Fibroblast of the aortic adventitia (primary cell): Measurements from ENCODE around the gene ABLIM1. TPM values are rescaled to one million over a fixed set of nuclear protein-coding genes. Genes with fewer than 3 reads are reported as not detected.

Experiments used
- DNase-seq: peaks from one replicate; pipeline ENCODE4 v3.0.0-alpha.2; 2010; ENCODE audit warnings: low read depth
- H3K4me3 ChIP-seq: 2 replicates; pipeline ENCODE4 v1.5.1; 2011; ENCODE audit warnings: low read depth, mild to moderate bottlenecking, control low read depth, low read length, moderate library complexity
- total RNA-seq: library from RNA; depleted of rRNA; stranded (reverse); fragments of >200 nt; gene quantifications from 2 replicates; pipeline ENCODE4 v1.2.3, GENCODE V29; 2012; ENCODE audit warnings: low replicate concordance
- TF ChIP-seq, protein P1 (sequence below): IDR thresholded peaks from 2 replicates; pipeline ENCODE4 v1.5.1; 2011; ENCODE audit warnings: mild to moderate bottlenecking, low read length, control low read depth, inconsistent platforms; ENCODE audit not compliant: insufficient read depth

The ABLIM1 gene
- total RNA-seq, 1 donor = 36.1 TPM

DNA sequence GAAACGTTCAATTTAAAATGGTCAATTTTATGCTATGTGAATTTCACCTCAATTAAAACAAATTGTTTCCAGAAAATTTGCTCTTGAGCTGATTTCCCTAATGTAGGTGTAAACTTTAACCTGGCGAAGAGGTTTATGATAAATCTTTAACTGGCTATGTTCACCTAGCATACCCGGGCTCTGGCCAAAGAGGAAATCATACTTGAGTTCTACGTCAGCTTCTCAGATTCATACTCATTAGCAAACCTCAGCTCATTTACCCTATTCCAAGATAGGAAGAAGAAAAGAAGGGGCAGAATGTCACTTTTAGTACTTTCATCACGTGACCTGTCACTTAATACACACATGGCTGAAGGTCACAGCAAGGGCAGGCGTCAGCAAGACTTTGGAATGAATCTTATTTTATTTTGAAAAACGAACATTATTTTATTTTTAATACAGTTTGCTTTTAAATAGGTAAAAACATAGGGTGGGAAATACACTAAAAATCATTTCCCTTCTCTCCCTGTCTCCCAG is 97.0 kb downstream of the ABLIM1 start:
- DNase-seq = no peak
- TF ChIP-seq, protein P1, sequence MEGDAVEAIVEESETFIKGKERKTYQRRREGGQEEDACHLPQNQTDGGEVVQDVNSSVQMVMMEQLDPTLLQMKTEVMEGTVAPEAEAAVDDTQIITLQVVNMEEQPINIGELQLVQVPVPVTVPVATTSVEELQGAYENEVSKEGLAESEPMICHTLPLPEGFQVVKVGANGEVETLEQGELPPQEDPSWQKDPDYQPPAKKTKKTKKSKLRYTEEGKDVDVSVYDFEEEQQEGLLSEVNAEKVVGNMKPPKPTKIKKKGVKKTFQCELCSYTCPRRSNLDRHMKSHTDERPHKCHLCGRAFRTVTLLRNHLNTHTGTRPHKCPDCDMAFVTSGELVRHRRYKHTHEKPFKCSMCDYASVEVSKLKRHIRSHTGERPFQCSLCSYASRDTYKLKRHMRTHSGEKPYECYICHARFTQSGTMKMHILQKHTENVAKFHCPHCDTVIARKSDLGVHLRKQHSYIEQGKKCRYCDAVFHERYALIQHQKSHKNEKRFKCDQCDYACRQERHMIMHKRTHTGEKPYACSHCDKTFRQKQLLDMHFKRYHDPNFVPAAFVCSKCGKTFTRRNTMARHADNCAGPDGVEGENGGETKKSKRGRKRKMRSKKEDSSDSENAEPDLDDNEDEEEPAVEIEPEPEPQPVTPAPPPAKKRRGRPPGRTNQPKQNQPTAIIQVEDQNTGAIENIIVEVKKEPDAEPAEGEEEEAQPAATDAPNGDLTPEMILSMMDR = no peak
- H3K4me3 ChIP-seq = no peak overlapping the region

DNA sequence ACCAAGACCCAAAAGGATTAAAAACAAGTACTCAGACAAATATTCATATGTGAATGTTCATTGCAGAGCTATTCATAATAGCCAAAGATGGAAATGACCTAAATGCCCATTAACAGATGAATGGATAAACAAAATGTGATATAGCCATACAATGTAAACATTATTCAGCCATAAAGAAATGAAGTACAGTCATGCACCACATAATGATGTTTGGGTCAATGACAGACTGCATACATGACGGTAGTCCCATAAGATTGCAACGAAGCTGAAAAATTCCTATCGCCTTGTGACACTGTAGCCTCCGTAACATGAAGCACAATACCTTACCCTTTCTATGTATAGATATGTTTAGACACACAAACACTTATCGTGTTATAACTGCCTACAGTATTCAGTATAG is 97.9 kb downstream of the ABLIM1 start:
- TF ChIP-seq, protein P1 = no peak
- no peak for DNase-seq
- H3K4me3 ChIP-seq = no peak overlapping the region

DNA sequence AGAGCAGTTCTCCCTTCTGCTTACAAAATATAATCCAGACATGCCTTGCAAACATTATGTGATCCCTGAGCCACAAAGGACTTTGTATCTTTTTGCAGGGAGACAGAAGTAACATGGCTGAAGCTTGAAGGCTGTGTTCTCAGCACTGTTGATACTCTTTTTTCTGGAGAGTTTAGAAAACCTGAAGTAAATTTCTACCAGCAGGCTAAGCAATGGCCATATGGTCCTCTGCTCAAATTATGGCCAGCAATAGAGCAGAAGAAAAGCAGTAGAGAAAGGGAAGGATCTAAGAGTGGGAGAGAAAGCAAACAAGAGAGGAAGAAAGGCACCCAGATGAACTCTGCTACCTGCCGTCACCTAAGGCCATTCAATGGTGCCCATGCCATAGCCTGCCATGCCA is 98.4 kb downstream of the ABLIM1 start:
- TF ChIP-seq, protein P1 = no peak
- no peak for DNase-seq
- no peak overlapping the region for H3K4me3 ChIP-seq

DNA sequence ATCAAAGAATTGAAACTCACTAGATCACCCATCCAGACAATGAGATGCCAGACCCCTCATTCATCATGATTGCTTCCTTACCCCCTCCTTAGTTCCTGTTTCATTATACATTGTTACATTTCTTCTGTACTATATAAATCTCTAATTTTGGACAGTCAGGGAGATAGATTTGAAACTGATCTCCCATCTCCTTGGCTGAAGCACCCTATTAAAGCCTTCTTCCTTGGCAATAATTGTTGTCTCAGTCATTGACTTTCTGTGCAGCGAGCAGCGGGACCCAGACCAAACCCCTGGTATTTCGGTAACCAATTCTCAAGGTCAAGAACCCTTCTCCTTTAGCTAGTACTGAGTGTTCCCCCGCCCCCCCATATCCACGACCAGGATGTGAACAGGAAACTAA is 100.2 kb downstream of the ABLIM1 start:
- H3K4me3 ChIP-seq = no peak overlapping the region
- no peak for DNase-seq
- TF ChIP-seq, protein P1 = no peak

DNA sequence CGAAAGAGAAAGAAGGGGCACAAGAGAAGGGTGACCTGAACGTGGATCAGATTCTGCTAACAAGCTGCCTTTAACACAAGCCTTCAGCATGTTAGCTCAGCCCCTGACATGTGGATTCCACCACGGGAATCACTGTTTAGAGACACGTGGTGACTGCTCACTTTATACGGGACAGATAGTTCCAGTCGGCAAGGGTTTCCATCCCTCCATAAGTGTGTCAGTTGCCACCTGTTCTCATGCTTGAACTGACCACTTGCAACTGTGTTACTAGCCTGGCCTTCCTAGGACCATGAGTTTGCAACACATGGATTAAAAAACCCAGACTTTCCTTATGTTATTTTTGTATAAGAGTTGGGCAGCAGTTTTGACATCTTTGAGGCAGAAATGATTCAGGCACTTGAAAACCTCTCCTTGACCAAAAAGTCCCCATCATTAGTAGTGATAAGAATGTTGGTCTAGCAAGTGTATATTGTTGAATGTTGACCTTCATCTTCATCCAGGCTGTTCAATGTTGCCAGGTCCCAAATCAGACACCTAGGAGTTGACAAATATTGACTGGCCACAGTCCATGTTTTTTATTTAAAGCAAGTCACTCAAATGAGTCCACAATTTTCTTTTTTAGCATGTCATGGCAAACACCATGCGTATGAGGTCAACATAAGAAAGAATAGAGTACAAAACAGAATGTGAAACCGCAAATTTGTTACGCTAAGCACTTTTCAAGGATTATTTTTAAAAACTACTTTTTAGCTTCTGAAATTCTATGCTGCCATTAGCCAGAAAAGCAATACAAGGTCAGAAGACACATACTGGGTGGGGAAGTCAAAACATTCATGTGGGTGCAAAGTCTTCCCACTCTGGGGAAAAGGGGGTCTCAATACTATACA is 101.6 kb downstream of the ABLIM1 start:
- no peak for DNase-seq
- H3K4me3 ChIP-seq = no peak overlapping the region

DNA sequence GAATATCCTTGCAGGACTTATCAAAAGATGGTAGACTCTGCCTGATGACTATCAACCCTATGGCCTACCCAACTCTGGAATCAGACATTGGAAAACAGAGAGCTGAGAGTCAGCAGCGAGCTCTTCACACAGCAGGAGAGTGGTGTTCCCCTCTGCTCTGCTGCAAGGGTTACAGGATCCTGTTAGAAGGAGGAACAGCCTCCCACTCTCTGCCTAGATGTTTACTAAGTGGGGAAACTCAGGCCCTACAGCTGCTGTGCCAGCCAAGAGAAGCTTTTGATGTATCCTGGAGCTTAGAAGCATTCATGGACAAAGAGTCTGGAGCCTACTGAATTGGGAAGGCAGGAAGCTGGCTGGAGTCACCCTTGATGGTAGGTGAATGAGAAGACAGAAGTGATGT is 104.6 kb downstream of the ABLIM1 start:
- no peak for DNase-seq
- TF ChIP-seq, protein P1 = no peak

More for the DNA sequence above, 101.6 kb downstream of the ABLIM1 start:
- TF ChIP-seq, protein P1 = no peak

More for the DNA sequence above, 104.6 kb downstream of the ABLIM1 start:
- no peak overlapping the region for H3K4me3 ChIP-seq
